ENCODE measurements around the gene SREBF1.

SREBF1 gene

DNA sequence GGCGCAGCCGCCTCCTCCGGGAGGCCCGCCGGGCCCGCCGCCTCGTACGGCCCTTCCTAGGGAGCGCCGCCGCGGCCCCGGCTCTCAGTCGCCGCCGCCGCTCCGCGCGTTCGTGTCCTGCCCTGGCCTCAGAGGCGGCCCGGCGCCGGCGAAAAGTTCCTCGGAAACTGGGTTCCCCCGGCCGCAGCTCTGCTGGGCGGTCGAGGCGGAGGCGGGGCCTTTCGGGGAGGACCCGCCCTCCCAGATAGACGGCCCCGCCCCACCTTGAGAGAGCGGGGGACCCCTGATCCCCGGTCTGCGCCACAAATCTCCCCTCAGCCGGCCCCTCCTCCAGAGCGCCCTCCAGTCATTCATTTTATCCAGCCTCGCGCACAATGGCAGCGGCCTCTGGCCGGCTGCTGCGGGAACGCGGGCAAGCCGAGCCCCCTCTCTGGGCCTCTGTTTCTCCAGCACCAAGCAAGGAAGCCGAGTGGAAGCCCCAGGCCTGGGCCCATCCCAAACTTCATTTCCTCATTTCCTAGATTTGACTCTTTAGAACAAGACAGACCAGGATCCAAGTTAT lies at the start of gene SREBF1:
TSS of gene SREBF1 (minus strand) at position 169 of the 562 bp plus-strand sequence. CDS start 169 bp downstream, outside the sequence.
- Mint-ChIP-seq H3K36me3 (peaks cover 34% of the 10 kb centered on the region), H3K27ac (peak within 1 kb of the TSS; percentile 96), H3K27me3 (peaks cover 4% of the 10 kb centered on the region), H3K4me3 (peak within 1 kb of the TSS; percentile 86), H3K4me1 (peaks cover 78% of the 10 kb centered on the region), H3K9me3 (no peaks in the 10 kb centered on the region)
- peak; percentile 77 for DNase-seq
- CTCF ChIA-PET: interaction anchor here (1.2 to 1.8 kb wide), 5 partner anchors 12 to 18 kb away, joined by 3 to 12 read pairs (median 8); no protein-coding TSS in a partner anchor

DNA sequence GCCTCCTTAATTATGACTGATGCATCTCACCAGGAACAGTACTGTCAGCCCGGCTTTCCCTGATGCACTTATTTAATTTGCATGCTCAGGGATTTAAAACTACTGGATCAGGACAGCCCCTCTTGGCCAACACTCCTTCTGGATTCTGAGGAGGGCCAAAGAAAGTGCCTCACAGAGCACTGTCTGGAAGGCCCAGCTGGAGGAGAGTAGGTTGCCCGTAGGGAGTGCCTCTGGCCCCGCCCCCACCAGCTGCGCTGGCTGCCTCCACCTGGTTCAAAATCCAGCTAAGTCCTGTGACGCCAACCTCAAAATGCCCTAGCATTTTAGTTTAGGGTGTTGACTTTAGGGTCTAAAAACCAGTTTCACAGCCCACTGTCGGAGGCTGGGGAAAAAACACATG lies 49.4 kb upstream of the SREBF1 start:
- H3K27ac Mint-ChIP-seq: no peak overlapping the region

DNA sequence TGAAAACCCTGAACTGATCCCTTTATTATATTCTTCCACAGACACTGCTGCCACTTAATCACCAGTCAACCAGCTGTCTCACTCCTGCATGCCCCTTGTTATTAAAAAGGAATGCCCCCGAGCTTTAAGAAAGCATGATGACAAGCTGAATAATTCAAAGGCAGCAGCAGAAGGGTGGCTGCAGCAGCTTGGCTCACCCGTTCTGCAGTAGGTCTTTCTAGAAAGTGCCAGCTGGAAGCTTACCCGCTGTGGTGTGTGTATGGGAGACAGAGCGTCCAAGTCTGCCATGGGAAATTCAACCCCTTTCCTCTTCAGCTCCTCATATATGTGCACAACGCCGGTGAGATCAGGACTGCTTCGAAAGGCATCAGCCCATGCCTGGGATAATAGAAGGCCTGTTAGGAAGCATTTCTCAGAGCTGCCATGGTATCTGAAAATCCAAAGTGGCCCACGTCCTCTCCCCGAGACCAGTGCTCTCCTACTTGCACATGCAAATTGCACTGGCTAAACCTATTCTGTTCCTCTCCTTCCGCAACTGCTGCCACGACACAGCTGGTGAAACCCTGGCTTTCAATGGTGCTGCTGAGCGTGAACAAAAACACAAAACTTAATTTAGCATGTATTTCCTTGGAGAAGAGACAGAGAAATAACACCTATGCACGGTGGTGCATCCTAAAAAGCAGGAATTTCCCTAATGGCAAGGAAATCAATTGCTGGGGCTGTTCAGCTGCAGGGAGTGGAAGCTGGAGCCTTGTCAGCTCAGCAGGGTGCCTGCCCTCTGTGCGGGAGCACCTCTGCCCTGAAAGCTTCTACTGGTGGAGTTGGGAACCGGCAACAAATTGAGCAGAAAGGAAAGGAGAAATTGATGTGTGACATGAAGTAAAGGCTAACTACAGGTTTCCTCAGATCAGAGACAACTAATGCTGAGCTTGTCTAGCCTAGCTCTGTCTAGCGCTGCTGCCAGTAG lies 47.9 kb upstream of the SREBF1 start:
- CTCF ChIA-PET: interaction anchor here (1.0 to 1.4 kb wide), 4 partner anchors 9 to 149 kb away, joined by 3 to 5 read pairs (median 3); no protein-coding TSS in a partner anchor
- Mint-ChIP-seq H3K4me3 (no peak overlapping the region), H3K27ac (no peak overlapping the region), H3K36me3 (peaks cover 7% of the 10 kb centered on the region), H3K9me3 (no peaks in the 10 kb centered on the region), H3K27me3 (no peaks in the 10 kb centered on the region), H3K4me1 (no peaks in the 10 kb centered on the region)
- no peak for DNase-seq

More for the DNA sequence above, 49.4 kb upstream of the SREBF1 start:
- Mint-ChIP-seq H3K27me3 (no peaks in the 10 kb centered on the region), H3K36me3 (peaks cover 9% of the 10 kb centered on the region), H3K9me3 (no peaks in the 10 kb centered on the region), H3K4me1 (peaks cover 2% of the 10 kb centered on the region), H3K4me3 (no peak overlapping the region)
- CTCF ChIA-PET: interaction anchor here (3.4 kb wide), 1 partner anchor 33 kb away, joined by 13 read pairs; no protein-coding TSS in a partner anchor
- no peak for DNase-seq

DNA sequence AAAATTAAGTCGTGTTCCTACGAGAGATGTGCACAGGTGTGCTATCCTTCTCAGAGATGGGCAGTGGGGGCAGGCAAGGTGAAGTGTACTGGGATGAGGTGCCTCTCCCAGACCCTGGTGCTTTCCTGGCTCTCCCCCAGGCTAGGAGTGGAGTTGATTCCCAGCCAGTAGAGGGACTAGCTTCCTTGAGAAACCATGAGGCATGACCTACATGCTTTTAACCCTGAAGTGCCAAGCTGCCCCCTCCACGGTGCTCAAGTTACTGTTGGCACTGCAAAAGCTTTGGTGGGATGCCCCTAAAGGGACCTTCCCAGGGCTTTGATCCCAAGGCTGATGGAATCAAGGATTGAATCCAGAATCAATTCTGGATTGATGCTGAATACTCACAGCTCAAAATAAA lies 47.0 kb upstream of the SREBF1 start:
- CTCF ChIA-PET: interaction anchor here (1.1 kb wide), 1 partner anchor 10 kb away, joined by 3 read pairs; no protein-coding TSS in a partner anchor
- H3K27ac Mint-ChIP-seq: no peak overlapping the region

DNA sequence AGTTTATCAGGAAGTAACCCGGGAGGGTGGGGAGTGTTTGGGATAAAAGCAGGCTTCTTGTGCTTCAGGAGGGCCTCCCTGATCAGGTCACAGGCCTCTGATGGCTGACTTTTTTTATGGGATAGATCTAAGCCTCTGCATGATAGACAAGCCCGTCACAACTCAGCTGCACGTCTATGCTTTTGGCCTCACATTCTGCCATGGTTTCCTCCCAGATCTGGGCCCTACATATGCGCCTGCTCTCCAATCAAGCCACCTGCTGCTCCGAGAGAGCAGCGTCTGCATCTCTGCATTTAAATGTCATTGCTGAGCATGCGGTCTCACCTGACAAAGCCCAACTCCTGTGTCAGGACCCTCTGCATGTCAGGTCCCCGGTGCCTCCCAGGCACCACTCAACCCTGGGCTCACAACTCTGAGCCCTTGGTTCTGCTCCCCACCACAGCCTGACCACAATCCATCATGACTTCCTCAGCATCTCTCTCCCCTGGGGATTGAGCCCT lies 45.3 kb upstream of the SREBF1 start:
- DNase-seq: no peak
- Mint-ChIP-seq H3K27ac (no peak overlapping the region), H3K27me3 (no peaks in the 10 kb centered on the region), H3K9me3 (no peaks in the 10 kb centered on the region), H3K36me3 (peaks cover 22% of the 10 kb centered on the region), H3K4me1 (no peaks in the 10 kb centered on the region), H3K4me3 (no peak overlapping the region)
- CTCF ChIA-PET: no interaction called here

More for the DNA sequence above, 47.0 kb upstream of the SREBF1 start:
- Mint-ChIP-seq H3K36me3 (peaks cover 11% of the 10 kb centered on the region), H3K9me3 (no peaks in the 10 kb centered on the region), H3K27me3 (no peaks in the 10 kb centered on the region), H3K4me1 (no peaks in the 10 kb centered on the region), H3K4me3 (no peak overlapping the region)
- DNase-seq: no peak

DNA sequence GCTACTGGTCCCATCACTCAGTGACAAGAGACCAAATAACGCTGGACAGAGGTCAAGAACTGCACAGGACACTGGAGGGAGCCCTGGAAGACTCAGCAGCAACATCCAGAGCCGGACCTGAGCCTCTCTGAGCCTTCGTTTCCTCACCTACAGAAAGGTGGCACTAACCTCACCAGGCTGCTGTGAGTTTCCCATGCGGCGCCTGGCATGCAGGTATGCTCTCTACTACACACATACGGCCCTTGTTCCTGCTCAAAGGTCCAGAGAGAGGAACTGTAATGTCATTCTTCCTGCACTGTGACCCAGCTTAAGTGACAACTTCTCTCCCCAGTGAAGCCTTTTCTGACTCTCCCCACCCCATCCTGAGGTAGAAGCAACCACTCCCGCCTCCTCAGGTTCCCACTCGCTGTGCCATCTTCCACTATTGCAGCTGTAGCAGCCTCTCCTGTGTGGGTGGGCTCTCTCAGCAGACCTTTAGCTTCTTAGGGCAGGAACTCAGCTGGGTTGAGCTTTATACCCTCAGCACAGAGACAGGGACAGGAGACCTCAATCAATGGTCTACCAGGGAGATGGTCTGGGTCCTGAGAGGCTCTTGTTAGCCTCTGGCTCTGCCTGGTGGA lies 43.9 kb upstream of the SREBF1 start:
- H3K27me3 Mint-ChIP-seq: no peaks in the 10 kb centered on the region
- no peaks in the 10 kb centered on the region for H3K4me1 Mint-ChIP-seq
- no peak for DNase-seq
- H3K4me3 Mint-ChIP-seq: no peak overlapping the region
- H3K36me3 Mint-ChIP-seq: peaks cover 23% of the 10 kb centered on the region
- H3K9me3 Mint-ChIP-seq: no peaks in the 10 kb centered on the region
- no peak overlapping the region for H3K27ac Mint-ChIP-seq
- CTCF ChIA-PET: no interaction called here

DNA sequence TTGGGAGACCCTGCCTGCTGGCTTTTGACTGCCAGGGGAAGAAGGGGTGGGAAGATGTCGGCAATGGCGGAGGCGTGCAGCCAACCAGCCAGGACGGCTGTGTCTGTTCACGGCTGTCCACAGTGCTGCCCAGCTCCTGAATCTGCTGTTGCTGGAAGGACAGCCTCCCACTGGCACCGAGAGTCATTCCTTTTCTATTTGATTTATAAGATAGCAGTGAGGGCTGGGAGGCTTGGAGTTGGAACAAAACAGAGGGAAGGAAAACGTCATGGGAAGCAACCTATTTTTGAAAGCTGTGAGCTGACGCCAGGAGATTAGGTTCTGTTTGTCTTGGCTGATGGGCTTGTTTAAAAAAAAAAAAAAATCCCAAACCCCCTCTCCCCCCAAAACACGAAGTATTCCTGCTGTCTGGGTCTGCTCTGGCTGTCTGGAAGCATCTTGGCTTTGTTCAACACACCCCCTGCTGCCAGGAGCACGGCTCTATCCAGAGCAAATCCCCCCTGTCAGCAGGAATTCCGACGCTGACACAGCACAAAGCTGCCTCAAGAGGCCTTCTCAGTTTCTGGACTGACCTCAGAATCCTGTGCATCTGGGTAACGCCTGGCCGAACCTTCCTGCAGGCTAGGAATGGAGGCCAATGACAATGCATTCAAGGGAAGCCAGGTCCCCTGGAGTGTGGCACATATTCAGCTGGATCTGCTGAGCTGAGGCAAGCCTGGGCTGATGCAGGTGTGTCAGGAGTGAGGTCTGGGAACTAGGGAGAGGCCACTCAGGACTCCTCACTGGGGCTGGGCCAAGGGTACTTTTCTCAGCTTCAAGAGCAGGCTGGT lies 41.0 kb upstream of the SREBF1 start:
- Mint-ChIP-seq H3K27me3 (no peaks in the 10 kb centered on the region), H3K36me3 (peaks cover 18% of the 10 kb centered on the region), H3K9me3 (no peaks in the 10 kb centered on the region), H3K27ac (no peak overlapping the region), H3K4me1 (no peaks in the 10 kb centered on the region), H3K4me3 (no peak overlapping the region)
- CTCF ChIA-PET: interaction anchor here (1.0 kb wide), 1 partner anchor 71 kb away, joined by 3 read pairs; no protein-coding TSS in a partner anchor
- DNase-seq: no peak

DNA sequence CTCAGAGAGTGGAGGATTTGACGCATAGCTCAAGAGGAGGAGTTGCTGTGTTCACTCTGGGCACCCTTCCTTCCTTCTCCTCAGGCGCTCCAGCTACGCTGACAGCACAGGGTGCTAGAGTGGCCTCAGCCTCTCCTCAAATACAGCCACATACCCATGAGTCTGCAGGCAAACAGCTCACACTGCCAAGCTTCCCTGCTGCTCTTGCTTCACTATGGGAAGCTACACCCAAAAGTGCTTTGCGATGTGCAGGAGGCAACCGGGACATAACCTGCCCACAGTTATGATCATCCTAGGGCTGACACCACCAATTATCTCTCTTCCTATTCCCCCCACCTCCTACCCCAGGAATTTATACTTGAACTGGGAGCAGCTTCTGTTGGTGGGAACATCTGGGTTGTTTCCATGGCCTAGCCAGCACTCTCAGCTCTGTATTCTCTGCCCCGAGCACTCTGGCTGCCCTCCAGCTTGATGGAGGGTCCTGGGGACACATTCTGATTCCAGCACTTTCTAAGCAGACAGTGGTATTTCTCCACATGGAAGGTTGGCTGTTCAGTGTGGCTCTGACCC lies 40.3 kb upstream of the SREBF1 start:
- CTCF ChIA-PET: interaction anchor here (0.8 to 1.0 kb wide), 2 partner anchors 42 to 71 kb away, joined by 3 read pairs; no protein-coding TSS in a partner anchor
- H3K4me3 Mint-ChIP-seq: no peak overlapping the region
- no peak for DNase-seq
- H3K27me3 Mint-ChIP-seq: no peaks in the 10 kb centered on the region
- no peaks in the 10 kb centered on the region for H3K9me3 Mint-ChIP-seq
- no peaks in the 10 kb centered on the region for H3K4me1 Mint-ChIP-seq
- H3K36me3 Mint-ChIP-seq: peaks cover 18% of the 10 kb centered on the region
- H3K27ac Mint-ChIP-seq: no peak overlapping the region

DNA sequence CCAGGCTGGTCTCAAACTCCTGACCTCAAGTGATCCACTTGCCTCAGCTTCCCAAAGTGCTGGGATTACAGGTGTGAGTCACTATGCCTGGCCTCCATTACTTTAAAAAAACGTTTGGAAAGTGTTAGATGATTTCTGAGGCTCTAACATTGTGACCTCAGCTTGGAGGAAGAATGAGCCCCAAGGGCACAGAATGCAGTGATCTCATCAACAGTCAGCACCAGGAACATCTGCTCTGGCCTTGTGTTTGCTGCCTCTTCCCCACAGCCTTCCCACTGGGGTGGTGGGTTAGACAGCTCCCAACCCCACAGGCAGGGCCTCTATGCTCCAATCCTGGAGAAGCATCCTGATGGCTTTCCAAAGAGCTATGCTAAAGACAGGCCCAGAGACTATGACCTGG lies 37.7 kb upstream of the SREBF1 start:
- Mint-ChIP-seq H3K27me3 (no peaks in the 10 kb centered on the region), H3K4me3 (no peak overlapping the region), H3K27ac (no peak overlapping the region), H3K4me1 (no peaks in the 10 kb centered on the region), H3K9me3 (no peaks in the 10 kb centered on the region), H3K36me3 (peaks cover 19% of the 10 kb centered on the region)
- DNase-seq: no peak
- CTCF ChIA-PET: interaction anchor here (0.6 kb wide), 1 partner anchor 8 kb away, joined by 3 read pairs; no protein-coding TSS in a partner anchor

DNA sequence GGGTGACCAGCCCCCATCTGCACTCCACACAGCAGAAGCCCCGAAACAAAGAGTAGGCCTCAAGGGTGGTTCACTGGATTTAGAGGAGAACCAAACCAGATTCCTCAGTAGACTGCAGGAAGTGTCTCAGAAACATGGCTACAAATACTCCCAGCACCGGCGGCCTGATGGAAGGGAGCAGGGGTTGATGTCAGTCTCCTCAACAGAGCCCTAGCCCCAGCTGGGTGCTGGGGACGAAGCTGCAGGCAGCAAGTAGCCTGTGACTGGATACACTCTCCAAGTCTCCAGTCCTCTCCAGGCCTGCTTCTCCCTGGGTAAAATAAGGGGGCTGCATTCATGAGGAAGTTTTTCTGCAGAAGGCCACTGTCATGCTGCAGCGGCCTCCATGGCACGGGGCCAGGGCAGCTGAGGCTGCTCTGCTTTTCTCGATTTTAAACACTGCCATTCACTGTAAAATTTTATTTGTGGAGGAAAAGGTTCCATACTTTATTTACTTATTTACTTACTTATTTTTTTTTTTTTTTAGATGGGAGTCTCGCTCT lies 36.7 kb upstream of the SREBF1 start:
- no peaks in the 10 kb centered on the region for H3K27me3 Mint-ChIP-seq
- CTCF ChIA-PET: no interaction called here
- no peaks in the 10 kb centered on the region for H3K9me3 Mint-ChIP-seq
- H3K4me3 Mint-ChIP-seq: no peak overlapping the region
- H3K36me3 Mint-ChIP-seq: peaks cover 21% of the 10 kb centered on the region
- DNase-seq: no peak
- no peaks in the 10 kb centered on the region for H3K4me1 Mint-ChIP-seq
- no peak overlapping the region for H3K27ac Mint-ChIP-seq

DNA sequence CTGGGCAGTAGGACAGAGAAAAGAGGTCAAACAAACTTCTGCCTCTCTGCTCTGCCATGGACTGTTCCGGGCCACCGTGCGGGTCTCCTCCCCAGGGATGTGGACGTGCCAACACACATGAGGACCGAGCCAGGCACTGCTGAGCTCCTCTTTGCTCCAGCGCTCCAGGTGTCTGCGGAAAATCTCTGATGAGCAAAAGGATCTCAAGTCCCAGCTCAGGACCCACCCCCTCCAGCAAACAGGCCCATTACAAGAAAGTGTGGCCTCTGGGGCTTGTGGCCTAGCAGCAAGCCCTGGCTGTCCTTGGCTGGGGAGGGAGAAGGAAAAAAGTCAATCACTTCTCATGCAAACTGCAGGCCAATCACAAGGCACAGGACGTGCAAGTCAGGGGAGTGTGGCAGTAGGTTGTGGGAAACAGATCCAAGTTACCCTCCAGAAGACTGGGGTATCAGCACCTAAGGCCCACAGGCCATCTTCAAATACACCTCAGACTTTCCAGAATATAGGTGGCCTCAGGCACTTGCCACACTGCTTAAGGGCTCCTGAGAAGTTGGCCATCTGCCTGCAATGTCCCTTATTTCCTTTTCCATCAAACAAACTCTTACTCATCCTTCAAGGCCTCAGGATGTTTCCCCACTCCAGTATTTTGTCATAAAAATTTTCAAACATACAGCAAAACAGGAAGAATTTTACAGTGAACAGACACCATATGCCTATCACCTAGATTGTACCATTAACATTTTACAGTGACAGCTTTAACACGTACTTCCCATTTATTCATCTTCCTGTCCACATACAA lies 36.0 kb upstream of the SREBF1 start:
- CTCF ChIA-PET: no interaction called here
- H3K4me1 Mint-ChIP-seq: no peaks in the 10 kb centered on the region
- no peak overlapping the region for H3K27ac Mint-ChIP-seq
- no peak overlapping the region for H3K4me3 Mint-ChIP-seq
- no peaks in the 10 kb centered on the region for H3K27me3 Mint-ChIP-seq
- H3K9me3 Mint-ChIP-seq: no peaks in the 10 kb centered on the region
- no peak for DNase-seq
- H3K36me3 Mint-ChIP-seq: peaks cover 14% of the 10 kb centered on the region

DNA sequence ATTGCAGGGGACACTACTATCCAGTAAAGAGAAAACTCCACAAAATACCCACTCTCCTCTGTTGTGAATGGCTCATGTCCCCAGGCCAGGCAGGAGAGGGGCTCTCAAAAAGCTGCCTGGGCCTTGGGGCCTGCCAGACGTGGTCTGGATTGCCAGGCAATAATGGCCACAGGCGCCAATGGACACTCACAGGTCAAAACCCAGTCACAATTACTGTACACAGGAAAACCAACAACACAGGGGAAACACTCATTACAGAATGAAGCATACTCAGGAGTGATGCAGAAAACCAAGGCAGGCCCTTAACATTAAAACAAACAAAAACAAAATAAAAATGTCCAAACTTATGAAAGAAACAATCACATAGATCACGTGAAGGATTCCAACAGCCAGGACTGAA lies 35.1 kb upstream of the SREBF1 start:
- H3K27me3 Mint-ChIP-seq: no peaks in the 10 kb centered on the region
- H3K9me3 Mint-ChIP-seq: no peaks in the 10 kb centered on the region
- no peak for DNase-seq
- H3K36me3 Mint-ChIP-seq: peaks cover 9% of the 10 kb centered on the region
- no peak overlapping the region for H3K27ac Mint-ChIP-seq
- H3K4me3 Mint-ChIP-seq: no peak overlapping the region
- H3K4me1 Mint-ChIP-seq: no peaks in the 10 kb centered on the region
- CTCF ChIA-PET: interaction anchor here (1.4 kb wide), 1 partner anchor 192 kb away, joined by 3 read pairs; no protein-coding TSS in a partner anchor

Data from activated naive CD4-positive, alpha-beta T cell treated with anti-CD3 and anti-CD28 coated beads, Interleukin-2, amount 10 ng/mL, durations not matched to agents 7 days and 5 days (primary cell).